NCI-H82 (cell line): Measurements from ENCODE around the gene SH3BGRL2.
"Not testable (repeated sequence)": the region's sequence is repeated elsewhere in the genome, so short reads cannot be mapped to it uniquely, and the experiment has no call there.

Experiments
- DNase-seq: peaks from one replicate; lab custom pipeline; 2025; lab: John Stamatoyannopoulos, UW

SH3BGRL2 gene

DNA sequence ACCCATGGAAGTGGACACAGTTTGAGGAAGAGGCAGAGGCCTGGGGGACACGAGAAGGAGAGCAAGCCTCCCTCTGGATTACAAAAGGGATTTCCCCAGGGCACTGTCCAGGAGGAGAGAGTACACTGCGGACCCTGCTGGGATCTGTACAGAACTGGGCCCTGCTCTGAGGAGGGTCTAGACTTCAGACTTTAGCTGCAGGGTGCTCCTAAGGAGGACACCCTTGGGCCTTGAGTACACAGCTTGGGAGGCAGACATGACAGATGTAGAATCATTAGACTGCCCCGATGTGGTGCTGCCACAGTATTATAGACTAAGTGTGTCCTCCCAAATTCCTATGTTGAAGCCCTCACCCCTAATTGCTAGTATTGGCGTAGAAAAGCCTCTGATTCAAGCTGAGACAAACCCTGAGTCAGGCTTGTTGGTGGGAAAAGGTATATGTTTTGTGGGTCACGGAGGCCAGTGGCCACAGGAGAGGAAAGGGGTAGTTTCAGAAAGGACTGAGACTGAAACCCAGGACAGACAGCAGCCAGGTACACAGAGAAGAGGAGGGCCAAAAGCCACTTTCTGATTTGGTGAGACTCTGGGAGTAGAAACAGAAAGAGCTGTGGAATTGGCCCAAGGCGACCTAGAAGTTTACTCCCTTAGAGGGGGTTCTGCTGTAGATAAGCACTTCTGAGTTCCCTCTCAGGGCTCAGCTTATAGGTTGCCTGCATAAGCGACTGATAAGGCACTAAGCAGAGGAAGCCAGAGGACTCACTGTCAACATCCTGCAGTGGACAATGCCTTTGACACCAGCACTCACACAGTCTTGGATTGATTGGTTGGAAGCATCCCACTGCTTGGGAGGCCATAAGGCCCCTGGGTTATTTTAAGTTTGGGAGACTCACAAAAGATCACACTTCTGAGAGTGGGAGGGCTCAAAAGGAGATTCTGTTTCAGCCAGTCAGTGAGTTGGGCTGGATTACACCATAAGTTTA is 16.5 kb upstream of the SH3BGRL2 start:
- DNase-seq: no peak

GRCh38 chr6:79617518-79617941 is 13.6 kb upstream of the SH3BGRL2 start:
- no peak for DNase-seq

- DNase-seq: not testable (repeated sequence)
Observed at GRCh38 chr6:79618425-79618824, 12.7 kb upstream of the SH3BGRL2 start.

GRCh38 chr6:79621579-79621978 is 9.6 kb upstream of the SH3BGRL2 start:
- no peak for DNase-seq

GRCh38 chr6:79622364-79622763 is 8.8 kb upstream of the SH3BGRL2 start:
- DNase-seq: no peak

GRCh38 chr6:79623106-79623505 is 8.0 kb upstream of the SH3BGRL2 start:
- no peak for DNase-seq

DNA sequence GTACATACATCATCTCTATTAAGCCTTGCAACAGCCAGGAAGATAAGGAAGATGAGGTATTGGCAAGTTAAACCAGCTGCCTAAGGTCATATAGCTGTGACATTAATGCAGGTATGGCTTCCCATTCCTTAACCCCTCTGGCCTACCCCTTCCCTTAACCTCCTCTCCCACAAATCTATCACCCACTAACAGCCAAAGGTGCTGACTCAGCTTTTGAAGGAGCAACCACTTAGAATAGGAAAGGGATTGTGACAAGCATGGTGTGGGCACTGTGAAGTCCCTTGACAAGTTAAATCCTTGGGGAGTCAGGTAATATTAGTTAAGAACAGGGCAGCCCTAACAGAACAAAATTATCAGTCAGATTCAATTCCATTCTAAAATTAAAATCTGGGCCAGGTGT is 5.4 kb upstream of the SH3BGRL2 start:
- DNase-seq: no peak

DNA sequence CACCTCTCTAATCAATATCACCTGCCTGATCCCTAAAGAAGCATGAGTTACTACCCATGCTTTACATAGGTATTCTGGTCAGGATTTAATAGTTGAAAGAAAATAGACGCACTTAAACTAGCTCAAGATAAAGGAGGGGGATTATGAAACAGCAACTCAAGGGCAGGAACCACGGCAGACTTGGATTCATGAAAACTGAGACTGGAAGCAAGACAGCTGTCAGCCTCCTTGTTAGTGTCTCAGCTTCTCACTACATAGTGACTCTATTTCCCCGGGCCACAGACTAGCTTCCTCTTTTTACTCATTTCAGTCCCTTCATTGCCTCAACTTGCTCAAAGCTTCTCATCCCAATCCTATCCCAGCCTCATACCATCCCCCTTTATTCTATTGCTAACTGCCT is 4.3 kb upstream of the SH3BGRL2 start:
- DNase-seq: no peak

DNA sequence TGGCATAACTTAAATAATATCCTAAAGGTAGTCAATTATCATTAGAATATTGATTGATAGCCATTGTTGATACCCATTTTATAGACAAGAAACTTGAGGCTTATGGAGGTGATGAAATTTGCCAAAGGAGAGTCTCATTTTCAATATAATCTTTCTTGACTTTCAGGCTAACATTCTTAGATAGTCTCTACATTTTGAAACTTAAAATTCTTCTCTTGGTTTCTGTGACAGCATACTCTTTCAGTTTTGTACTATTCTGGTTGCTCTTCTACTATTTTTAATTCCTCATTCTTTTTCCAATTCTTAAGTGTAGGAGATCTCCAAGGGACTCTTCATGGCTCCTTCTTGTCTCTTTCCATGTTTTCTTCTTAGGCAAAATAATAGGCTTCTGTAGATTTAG is 3.7 kb upstream of the SH3BGRL2 start:
- DNase-seq: no peak

DNA sequence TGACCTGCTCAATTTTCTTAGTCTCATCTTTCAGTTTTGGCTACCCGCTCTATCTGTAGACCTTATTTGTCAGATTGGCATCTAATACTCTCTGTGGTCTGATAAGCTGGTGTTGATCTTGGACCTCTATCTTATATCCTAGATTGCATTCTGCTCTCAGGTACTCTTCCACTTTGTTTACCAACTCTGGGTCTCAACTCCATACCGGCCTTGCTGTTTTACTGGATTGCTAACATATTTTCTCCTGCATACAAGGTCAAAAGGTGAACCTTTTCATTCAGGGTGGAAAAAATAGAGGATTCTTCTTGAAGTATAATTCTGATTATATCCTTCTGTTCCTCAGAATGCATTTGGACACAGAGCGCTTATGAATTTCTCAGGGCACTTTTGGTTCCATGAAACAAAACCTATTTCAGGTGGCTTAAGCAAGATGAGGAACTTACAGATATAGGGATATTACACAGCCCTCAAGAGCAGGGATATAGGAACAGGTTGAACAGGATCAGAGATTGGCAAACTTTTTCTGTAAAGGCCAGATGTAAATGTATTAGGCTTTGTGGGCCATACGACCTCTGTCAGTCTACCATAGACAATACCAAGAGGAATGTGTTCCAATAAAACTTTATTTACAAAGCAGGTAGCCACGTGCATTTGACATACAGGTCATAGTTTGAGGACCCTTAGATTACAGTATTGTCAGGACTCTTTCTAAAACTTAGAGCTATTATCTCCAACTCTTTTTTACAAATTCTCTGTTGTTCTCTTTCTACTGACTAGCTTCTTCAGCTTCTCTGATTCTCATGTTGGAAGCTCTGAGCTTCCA is 2.5 kb upstream of the SH3BGRL2 start:
- DNase-seq: no peak

DNA sequence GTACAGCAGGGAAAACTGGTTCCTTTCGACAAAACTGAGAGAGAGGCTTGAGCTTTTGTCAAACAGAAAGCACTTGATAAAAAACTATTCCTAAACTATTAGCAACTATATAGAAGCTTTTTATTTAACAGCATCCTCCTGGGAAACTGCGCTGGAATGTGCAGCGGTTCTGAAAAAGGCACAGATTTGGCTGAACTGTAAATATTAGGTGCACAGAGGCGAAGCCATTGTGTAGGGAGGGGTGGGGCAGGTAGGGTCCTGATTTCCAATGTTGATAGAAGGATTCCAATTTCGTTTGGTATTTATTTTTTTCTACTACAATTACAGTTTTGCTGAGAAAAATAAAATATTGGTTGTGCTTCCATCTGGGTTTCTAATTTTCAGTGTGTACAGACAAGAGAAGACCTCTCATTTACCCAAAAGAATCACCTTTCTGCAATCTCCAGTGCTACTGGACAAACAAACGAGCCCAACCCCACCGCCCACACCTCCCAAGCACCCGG is 698 bp upstream of the SH3BGRL2 start:
- no peak for DNase-seq

- no peak for DNase-seq
Observed at GRCh38 chr6:79631693-79632172, 604 bp downstream of the SH3BGRL2 start.

DNA sequence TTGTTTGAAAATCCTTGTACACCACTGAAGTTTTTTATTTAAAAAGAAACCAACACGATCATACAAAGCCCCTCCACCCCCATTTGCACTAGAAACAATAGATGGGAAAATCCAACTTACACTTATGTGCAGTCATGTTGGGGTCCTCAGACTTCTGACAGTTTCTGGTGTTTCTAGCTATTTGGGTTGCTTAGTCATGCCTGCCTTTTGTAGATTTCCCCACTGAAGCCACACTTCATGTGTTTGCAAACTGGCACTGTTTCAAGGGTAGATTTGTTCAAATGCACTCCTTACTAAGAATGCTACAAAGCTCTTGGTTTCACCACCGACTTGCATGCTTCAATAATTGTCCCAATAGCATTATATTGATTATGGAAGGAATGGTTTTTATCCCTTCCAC is 1.5 kb downstream of the SH3BGRL2 start:
- no peak for DNase-seq

DNA sequence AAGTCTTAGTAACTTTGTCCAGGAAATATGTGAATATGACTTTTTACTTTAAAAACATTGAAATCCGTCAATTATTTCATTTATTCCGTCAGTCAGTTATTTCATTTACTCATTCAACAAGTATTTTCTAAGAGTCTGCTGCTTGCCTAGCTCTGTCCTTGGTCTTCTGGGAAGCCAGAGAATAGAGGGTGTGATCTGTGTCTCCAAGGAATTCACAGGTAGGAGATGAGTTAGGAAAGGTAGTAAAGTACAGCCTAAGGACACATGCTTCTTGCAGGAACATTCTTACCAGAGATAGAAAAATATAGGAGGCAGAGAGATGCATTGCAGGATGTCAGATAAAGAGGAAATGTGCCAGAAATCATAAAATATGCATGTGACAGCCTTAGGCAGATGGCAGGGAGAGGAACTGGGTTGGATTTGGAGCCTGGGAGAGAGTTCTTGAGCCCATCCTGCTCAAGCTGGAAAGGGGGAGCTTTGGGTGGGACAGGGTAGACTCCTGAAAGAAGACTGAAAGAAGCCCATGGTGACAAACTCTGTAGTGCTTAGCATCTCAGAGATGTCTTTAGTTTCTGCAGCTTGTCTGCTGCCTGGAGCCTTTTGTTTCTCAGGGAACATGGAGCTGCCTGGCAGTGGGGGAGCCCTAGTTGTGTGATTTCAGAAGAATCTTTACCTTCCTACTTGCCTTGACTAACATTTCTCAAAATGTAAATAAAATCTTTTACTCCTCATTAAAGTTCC is 3.5 kb downstream of the SH3BGRL2 start:
- no peak for DNase-seq

GRCh38 chr6:79635232-79635543 is 4.1 kb downstream of the SH3BGRL2 start:
- DNase-seq: no peak

GRCh38 chr6:79636673-79637072 is 5.5 kb downstream of the SH3BGRL2 start:
- no peak for DNase-seq

DNA sequence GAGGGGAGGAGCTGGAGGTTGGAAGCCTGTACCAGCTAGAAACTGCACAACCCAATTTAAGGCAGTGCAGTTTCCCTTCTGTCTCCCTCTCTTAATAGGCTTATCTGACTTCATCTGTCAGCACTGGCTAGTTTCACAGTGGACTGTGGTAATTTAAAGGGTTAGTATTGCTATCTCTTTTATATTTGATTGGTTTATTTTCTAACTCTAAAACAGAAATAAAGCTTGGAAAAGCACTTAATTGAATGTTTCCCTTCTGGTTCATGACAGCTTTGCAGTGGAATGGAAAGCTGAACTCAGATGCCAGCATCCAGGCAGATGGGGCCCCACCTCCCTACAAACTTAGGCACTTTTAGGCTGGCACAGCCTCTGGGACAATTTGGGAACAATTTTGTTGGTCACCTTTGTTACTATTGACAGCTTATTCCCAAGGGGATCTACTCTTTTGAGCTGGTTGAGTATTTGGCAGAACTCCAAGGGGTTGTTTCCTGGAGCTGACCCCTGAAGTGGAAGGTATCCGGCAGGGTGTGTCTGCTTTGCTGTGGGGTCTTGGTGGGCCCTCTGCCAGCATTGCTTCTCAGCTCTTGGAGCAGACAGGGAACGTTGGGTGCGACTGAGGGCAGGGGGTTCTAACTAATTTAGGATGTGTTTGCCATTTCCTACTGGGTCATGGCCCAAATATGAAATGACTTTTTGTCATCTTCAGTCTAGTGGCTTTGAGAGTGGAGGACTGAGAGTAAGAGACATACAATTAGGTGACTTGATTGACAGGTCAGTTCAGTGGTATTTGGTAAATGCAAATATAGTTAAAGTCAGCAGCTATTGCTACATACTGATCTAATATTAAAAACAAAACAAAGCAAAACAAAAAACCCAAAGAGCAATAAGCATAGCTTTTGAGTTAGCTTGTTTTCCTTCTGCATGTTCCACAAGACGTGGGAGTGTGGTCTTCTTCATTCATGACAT is 9.3 kb downstream of the SH3BGRL2 start:
- peak; percentile 73 for DNase-seq

GRCh38 chr6:79646006-79646405 is 14.9 kb downstream of the SH3BGRL2 start:
- peak; percentile 19 for DNase-seq

- no peak for DNase-seq
Observed at GRCh38 chr6:79646561-79646960, 15.4 kb downstream of the SH3BGRL2 start.

DNA sequence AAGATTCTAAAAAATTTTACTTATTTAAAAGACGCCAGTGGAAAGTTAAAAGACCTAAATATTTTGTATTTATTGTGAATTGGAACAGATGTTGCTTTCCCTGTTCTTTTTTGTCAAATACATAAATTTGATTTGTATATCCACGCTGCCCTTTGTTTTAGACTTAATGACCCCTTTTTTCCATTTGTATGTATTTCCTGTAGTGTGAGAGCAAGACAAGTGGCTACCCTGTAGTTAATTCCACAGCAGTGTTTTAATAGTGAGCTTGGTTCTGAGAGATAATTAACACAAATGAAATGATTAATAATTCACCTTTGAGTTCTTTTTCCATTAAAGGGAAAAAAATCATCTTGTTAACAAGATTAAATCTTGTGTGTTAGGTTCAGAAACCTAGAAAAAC is 16.6 kb downstream of the SH3BGRL2 start:
- DNase-seq: no peak

DNA sequence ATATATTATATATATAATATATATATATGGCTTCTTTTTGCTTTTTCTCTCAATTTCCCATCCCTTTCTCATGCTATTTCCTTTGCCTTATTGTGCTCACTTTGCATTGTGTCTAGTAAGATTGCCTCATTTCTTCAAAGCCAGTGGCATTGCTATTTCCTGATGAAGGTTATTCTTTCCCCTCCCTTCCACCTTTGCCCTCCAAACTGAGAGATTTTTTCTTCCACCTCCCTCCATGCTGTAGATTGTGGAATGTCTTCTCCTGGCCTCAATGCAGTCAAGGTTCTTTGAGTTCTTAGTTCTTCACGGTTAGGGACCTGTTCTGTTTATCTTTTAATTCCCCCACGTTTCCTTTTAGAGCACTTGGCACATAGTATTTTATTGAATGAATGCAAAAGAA is 17.2 kb downstream of the SH3BGRL2 start:
- no peak for DNase-seq
